Peyer's patch (tissue), 4 donors: Measurements from ENCODE around the gene FAM219A. TPM values are rescaled to one million over a fixed set of nuclear protein-coding genes. Genes with fewer than 3 reads are reported as not detected.
A peak's percentile ranks its signal among the peaks of the same experiment; 100 is the strongest.
"Not testable (repeated sequence)": the region's sequence is repeated elsewhere in the genome, so short reads cannot be mapped to it uniquely, and the experiment has no call there.

ENCODE experiments used
- DNase-seq, 3 donors: peaks; one replicate each; pipeline ENCODE4 v3.0.0-alpha.2; 2017 to 2019
- H3K27ac ChIP-seq, 4 donors: fragments of 200-600 bp; sonication (generic); one replicate each; pipeline ENCODE4 v1.5.1; 2016 to 2019
- H3K27me3 ChIP-seq, 2 donors: fragments of 200-600 bp; sonication (generic); one replicate each; pipeline ENCODE4 v1.5.1; 2019
- H3K36me3 ChIP-seq, 3 donors: fragments of 200-600 bp; sonication (generic); one replicate each; pipeline ENCODE4 v1.5.1; 2016 to 2019
- H3K4me1 ChIP-seq, 4 donors: fragments of 200-600 bp; sonication (generic); one replicate each; pipeline ENCODE4 v1.5.1; 2016 to 2019
- H3K4me3 ChIP-seq, 4 donors: fragments of 200-600 bp; sonication (generic); 1 replicate in 3 of 4; 2 replicates in 1 of 4; pipeline ENCODE4 v1.5.1; 2016 to 2019; ENCODE audit warnings: mild to moderate bottlenecking in 1 of 4
- H3K9me3 ChIP-seq, 4 donors: fragments of 200-600 bp; sonication (generic); one replicate each; pipeline ENCODE4 v1.5.1; 2016 to 2019; ENCODE audit warnings: mild to moderate bottlenecking in 1 of 4
- POLR2A ChIP-seq, 2 donors: fragments of 450-650 bp; IDR thresholded peaks; one replicate each; pipeline ENCODE4 v1.5.1; 2017; ENCODE audit warnings: antibody characterized with exemption in 2 of 2, mild to moderate bottlenecking in 2 of 2, moderate library complexity in 2 of 2
- total RNA-seq, 4 donors: library from RNA; depleted of rRNA; stranded (reverse); fragments of >200 nt; gene quantifications; one replicate each; pipeline ENCODE4 v1.1.0, GENCODE V29; 2016
- TF ChIP-seq, protein P1 (sequence below), 6 experiments: fragments of 450-650 bp in 4 of 6; fragments of 200-600 bp in 2 of 6; sonication (generic) in 1 of 6; IDR thresholded peaks; one replicate each; pipeline ENCODE4 v1.5.1; 2017 to 2019; ENCODE audit warnings: antibody characterized with exemption in 6 of 6, mild to moderate bottlenecking in 3 of 6, moderate library complexity in 1 of 6

The FAM219A gene
- total RNA-seq, 4 donors from 2014 or later = 6.0 to 13.2 (median 9.5) TPM

DNA sequence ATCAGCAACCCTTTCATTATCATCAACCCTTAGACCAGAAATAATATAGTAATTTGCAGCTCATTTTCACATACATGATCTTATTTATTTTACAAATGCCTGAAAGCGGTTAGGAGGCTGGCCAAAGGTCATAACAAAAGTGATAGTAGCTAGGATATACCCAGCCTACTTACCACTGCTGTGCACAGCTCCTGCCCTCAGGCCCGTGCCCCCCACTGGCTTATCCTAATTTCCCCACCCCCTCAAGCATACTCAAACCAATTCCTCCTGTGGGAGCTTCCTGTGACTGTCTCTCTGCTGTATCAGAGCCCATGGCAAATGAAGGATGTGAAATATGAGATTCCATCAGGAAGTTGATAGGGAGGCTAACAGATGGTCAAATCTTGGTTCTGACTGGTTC, 14.8 kb downstream of the FAM219A start:
- no peak for DNase-seq
- no peaks in the 10 kb centered on the region for H3K9me3 ChIP-seq
- H3K36me3 ChIP-seq = no peaks in the 10 kb centered on the region
- no peaks in the 10 kb centered on the region for H3K4me1 ChIP-seq
- H3K27me3 ChIP-seq = no peaks in the 10 kb centered on the region
- TF ChIP-seq, protein P1, sequence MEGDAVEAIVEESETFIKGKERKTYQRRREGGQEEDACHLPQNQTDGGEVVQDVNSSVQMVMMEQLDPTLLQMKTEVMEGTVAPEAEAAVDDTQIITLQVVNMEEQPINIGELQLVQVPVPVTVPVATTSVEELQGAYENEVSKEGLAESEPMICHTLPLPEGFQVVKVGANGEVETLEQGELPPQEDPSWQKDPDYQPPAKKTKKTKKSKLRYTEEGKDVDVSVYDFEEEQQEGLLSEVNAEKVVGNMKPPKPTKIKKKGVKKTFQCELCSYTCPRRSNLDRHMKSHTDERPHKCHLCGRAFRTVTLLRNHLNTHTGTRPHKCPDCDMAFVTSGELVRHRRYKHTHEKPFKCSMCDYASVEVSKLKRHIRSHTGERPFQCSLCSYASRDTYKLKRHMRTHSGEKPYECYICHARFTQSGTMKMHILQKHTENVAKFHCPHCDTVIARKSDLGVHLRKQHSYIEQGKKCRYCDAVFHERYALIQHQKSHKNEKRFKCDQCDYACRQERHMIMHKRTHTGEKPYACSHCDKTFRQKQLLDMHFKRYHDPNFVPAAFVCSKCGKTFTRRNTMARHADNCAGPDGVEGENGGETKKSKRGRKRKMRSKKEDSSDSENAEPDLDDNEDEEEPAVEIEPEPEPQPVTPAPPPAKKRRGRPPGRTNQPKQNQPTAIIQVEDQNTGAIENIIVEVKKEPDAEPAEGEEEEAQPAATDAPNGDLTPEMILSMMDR (IDR thresholded peaks at IDR 0.05) = no peak
- TF ChIP-seq POLR2A (IDR thresholded peaks at IDR 0.05) = no peak
- H3K27ac ChIP-seq = no peak overlapping the region
- no peak overlapping the region for H3K4me3 ChIP-seq

DNA sequence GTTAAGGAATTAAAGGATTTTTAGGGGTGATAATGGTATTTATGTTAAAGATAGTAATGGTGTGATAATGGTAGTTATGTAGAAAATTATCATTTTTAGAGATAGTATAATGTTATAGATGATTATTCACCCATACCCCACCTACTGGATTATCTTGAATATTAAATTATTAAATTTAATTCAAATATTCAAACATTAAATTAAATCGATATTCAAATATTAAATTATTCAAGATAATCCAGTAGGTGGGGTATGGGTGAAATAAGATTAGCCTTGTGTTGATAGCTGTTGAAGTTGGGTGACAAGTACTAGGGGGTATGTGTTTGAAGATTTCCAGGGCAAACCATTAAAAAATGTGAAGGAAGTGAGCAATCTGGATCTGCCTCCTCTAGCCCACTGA, 15.6 kb downstream of the FAM219A start:
- Histone ChIP-seq H3K4me1 (no peaks in the 10 kb centered on the region), H3K36me3 (no peaks in the 10 kb centered on the region), H3K9me3 (no peaks in the 10 kb centered on the region), H3K27me3 (no peaks in the 10 kb centered on the region), H3K27ac (no peak overlapping the region), H3K4me3 (no peak overlapping the region)
- TF ChIP-seq, protein P1 (IDR thresholded peaks at IDR 0.05) = no peak
- DNase-seq = no peak

DNA sequence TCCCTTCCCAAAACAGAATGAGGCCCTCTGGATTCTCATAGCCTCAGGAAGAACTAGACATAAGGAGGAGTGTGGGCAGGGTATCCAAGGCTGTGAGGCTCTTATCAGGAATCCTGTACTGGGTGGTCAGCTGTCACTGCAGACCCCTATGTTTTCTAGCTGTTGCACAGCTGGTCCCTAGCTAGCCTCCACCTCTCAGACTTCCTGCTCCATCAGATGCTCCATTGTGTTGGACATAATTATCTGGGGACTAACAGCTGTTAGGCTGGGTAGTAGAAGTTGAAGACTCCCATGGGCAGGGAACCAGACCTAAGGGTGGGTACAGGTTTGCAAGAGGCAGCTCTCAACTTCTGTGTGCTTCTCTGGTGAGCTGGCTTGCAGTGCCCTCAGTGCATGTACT, 18.4 kb downstream of the FAM219A start:
- Histone ChIP-seq H3K4me3 (no peak overlapping the region), H3K9me3 (no peaks in the 10 kb centered on the region), H3K4me1 (no peaks in the 10 kb centered on the region), H3K27ac (no peak overlapping the region), H3K27me3 (no peaks in the 10 kb centered on the region), H3K36me3 (no peaks in the 10 kb centered on the region)
- DNase-seq = no peak
- no peak for TF ChIP-seq POLR2A (IDR thresholded peaks at IDR 0.05)
- TF ChIP-seq, protein P1 (IDR thresholded peaks at IDR 0.05) = no peak

DNA sequence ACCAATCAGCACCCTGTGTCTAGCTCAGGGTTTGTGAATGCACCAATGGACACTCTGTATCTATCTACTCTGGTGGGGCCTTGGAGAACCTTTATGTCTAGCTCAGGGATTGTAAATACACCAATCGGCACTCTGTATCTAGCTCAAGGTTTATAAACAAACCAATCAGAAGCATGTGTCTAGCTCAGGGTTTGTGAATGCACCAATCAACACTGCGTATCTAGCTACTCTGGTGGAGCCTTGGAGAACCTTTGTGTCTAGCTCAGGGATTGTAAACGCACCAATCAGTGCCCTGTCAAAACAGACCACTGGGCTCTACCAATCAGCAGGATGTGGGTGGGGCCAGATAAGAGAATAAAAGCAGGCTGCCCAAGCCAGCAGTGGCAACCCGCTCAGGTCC, 19.9 kb downstream of the FAM219A start:
- H3K36me3 ChIP-seq, H3K4me1 ChIP-seq, H3K27ac ChIP-seq, H3K4me3 ChIP-seq, DNase-seq, H3K27me3 ChIP-seq, H3K9me3 ChIP-seq: not testable (repeated sequence)

DNA sequence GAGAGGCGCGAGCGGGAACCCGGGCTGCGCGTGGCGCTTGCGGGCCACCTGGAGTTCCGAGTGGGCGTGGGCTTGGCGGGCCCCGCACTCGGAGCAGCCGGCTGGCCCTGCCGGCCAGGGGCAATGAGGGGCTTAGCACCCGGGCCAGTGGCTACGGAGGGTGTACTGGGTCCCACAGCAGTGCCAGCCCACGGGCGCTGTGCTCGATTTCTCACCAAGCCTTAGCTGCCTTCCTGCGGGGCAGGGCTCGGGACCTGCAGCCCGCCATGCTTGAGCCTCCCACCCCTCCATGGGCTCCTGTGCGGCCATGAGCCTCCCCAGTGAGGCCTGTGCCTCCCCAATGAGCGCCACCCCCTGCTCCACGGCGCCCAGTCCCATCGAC, 20.5 kb downstream of the FAM219A start:
- H3K27ac ChIP-seq, H3K36me3 ChIP-seq, H3K9me3 ChIP-seq, H3K4me1 ChIP-seq, DNase-seq, H3K4me3 ChIP-seq, H3K27me3 ChIP-seq: not testable (repeated sequence)

DNA sequence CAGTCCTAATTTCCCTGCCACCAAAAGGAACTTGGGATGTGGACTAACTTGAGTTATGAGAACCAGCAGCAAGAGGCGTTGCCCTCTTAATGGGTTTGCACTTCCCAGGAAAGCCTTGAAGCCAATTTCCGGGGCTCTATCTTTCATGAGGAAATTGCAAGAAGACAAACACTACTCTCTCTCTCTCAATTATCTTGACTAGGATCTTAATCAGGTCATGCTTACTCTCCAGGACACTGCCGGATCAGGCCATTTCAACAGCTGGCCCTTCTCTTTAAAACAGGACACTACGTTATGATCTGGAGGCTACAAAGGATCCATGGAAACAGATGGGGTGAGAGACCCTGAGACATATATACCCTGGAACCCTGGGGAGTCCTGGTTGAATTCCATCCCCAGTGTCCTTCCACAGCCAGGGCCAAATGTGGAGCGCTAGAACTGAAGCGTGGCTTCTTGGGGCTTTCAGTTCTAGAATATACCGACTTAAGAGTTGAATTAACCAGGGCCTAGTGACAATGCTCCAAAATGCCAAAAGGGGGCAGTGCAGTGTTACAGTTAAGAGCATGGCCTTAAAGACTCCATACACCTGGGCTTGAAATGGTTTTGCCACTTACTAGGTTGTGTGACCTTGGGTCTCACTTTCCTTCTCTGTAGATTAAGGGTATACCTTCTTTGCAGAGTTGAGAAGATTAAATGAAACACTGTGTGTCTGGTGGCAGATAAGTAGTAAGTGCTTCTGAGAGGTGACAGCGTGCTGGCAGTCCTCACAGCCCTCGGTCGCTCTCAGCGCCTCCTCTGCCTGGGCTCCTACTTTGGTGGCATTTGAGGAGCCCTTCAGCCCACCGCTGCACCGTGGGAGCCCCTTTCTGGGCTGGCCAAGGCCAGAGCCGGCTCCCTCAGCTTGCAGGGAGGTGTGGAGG, 21.1 kb downstream of the FAM219A start:
- no peak for TF ChIP-seq POLR2A (IDR thresholded peaks at IDR 0.05)
- TF ChIP-seq, protein P1 (IDR thresholded peaks at IDR 0.05) = peak; percentile 48 to 90 (median 78)
- Histone ChIP-seq H3K27me3 (no peaks in the 10 kb centered on the region), H3K4me1 (no peaks in the 10 kb centered on the region), H3K9me3 (no peaks in the 10 kb centered on the region), H3K36me3 (no peaks in the 10 kb centered on the region), H3K27ac (no peak overlapping the region), H3K4me3 (no peak overlapping the region)
- DNase-seq = peak in 2 of 3 donors; percentile 60 to 85
